ENCODE measurements around the gene N4BP2L2.
"Not testable (repeated sequence)": the region's sequence is repeated elsewhere in the genome, so short reads cannot be mapped to it uniquely, and the experiment has no call there.

The N4BP2L2 gene

DNA sequence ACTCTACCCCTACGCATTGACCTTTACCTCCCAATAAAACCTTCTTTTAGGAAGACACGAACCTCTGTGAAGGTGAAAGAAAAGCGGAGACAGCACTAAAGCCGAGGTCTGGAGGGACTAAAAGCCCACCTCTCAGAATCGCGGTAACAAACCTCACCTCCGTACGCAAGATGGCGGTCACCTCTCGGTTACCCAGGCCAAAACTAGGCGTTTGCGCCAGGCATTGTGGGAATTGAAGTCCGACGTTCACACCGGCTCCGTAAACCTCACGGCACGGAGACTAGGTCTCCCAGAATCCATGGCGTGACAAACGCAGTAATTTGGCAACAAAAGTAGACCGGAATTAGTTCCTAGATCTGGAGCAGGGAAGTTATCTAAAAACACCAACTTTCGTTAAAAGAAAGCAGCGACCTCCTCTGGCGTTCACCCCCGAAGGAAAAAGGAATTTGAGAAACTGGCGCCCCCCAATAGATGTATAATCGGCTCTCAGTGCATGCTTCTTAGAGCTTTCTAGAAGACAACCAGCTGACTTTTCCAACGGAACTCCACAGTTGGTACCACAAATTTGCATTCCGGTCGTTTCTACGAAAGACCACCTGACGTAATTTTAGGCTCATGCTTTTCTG lies at the start of gene N4BP2L2:
TSS of gene N4BP2L2 (minus strand) at position 175 of the 626 bp plus-strand sequence. CDS start 1,768 bp downstream, outside the sequence.
- no peaks in the 10 kb centered on the region for H3K27me3 ChIP-seq (ENCODE audit: low read depth, low read length)
- H3K4me3 ChIP-seq (ENCODE audit: low read depth in 1 of 2, low read length in 2 of 2), result peak within 1 kb of the TSS; percentile 94 to 100
- peaks cover 12 to 25% of the 10 kb centered on the region in 2 donors for H3K4me1 ChIP-seq (ENCODE audit: control insufficient read depth in 1 of 2, insufficient read depth in 2 of 2, low read length in 2 of 2)
- peak within 1 kb of the TSS; percentile 100 for H3K27ac ChIP-seq (ENCODE audit: low read length)
- no peaks in the 10 kb centered on the region for H3K9me3 ChIP-seq (ENCODE audit: control insufficient read depth in 1 of 2, low read length in 2 of 2)
- peaks cover 0 to 11% of the 10 kb centered on the region in 2 donors for H3K36me3 ChIP-seq (ENCODE audit: control insufficient read depth in 1 of 2, insufficient read depth in 2 of 2, low read length in 2 of 2)

DNA sequence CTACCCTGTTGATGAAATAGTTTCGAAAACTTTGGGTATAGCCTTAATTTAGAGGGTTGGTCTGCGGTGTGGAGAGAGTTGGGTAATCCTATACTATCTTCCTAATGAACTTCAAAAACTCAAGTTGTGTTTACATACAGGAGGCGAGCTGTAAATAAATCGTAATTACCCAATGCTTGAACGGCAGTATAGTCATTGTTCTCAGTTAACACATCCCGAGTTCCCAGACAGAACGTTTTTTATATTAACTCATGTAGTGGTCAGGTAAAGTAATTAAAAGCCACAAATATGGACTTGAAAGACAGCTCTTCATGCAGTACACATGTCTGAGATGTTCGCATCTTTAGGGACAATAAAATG lies 49.2 kb upstream of the N4BP2L2 start:
- Histone ChIP-seq H3K36me3 (ENCODE audit: control insufficient read depth in 1 of 2, insufficient read depth in 2 of 2, low read length in 2 of 2) (no peaks in the 10 kb centered on the region), H3K27ac (ENCODE audit: low read length) (peak overlapping the region; percentile 94), H3K27me3 (ENCODE audit: low read depth, low read length) (no peaks in the 10 kb centered on the region), H3K4me3 (ENCODE audit: low read depth in 1 of 2, low read length in 2 of 2) (peak overlapping the region; percentile 78 to 97), H3K4me1 (ENCODE audit: control insufficient read depth in 1 of 2, insufficient read depth in 2 of 2, low read length in 2 of 2) (peaks cover 4 to 12% of the 10 kb centered on the region in 2 donors), H3K9me3 (ENCODE audit: control insufficient read depth in 1 of 2, low read length in 2 of 2) (no peaks in the 10 kb centered on the region)

DNA sequence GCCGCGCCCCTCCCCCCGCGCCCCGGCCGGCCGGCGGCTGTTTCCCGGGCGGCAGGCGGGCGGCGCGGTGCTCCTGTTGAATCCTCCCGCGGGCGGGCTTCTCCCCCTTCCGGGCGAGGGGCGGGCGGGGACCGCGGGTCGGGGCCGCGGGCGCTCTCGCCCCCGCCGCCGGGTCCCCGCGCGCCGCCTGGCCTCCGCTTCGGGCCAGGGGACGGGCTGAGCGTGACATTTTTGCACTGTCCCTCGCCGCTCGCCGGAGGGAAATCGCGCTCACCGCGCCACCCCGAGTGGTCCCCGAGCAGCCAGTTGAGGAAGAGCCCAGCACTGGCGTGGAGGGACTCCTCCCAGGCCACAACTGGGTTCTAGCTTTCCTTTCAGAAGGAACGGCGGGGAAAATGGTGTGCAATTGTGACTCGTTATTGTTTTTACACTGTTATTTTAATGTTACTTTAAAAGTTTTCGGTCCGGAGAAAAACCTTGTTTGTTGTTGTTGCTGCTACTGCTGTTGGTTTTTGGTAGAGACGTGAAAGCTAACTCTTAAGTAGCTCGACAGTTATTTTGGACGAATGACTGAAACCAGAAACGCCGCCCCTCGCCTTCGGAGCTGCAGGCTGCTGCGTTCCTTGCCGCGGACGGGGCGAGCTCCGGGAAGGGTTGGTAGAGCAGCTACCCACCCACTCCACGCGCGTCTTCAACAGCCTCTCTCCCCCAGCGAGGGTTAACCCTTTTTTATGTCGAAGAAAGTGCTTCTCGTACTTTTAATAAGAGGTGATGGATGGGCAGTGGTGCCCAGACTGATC lies 48.6 kb upstream of the N4BP2L2 start:
- Histone ChIP-seq H3K4me3 (ENCODE audit: low read depth in 1 of 2, low read length in 2 of 2) (peak overlapping the region; percentile 78 to 97), H3K9me3 (ENCODE audit: control insufficient read depth in 1 of 2, low read length in 2 of 2) (no peaks in the 10 kb centered on the region), H3K27me3 (ENCODE audit: low read depth, low read length) (no peaks in the 10 kb centered on the region), H3K27ac (ENCODE audit: low read length) (peak overlapping the region; percentile 94), H3K4me1 (ENCODE audit: control insufficient read depth in 1 of 2, insufficient read depth in 2 of 2, low read length in 2 of 2) (peaks cover 4 to 12% of the 10 kb centered on the region in 2 donors), H3K36me3 (ENCODE audit: control insufficient read depth in 1 of 2, insufficient read depth in 2 of 2, low read length in 2 of 2) (no peaks in the 10 kb centered on the region)

DNA sequence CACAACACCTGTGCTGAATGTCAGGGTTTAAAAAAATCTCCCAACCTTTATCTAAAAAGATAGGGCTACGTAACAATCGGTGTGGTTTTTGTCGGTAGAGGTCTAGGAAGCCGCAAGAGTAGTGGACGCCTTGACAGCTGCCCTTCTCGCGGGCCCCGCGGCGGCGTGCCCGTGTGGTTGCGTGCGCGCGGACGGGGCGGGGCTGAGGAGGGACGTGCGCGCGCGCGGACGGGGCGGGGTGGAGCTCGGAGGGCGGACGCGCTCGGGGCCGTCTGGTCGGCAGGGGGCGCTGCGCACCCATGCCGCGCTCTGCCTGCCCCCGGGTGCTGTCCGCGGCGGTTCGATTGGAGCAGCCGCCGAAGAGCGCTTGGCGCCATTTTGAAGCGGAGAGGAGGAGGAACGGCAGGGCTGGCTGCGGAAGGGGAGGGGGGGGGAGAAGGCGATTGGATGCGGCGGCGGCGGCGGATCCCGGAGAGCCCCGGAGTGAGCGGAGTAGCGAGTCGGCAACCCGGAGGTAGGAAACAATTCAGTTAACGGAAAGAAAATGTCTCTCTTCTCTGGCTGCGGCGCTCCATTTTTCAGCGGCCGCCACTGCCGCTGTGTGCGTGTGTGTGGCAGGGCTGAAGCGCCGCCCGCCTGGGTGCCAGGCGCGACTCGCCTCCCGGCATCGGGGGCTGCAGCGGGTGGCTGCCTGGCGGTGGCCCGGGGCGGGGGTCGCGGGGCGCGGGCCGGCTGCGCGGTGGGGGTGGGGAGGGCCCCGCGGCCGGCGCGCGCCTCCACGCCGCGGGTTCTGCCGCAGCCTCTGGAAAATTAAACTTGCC lies 47.7 kb upstream of the N4BP2L2 start, which contains the start of gene PDS5B:
TSS of gene PDS5B (plus strand) at position 373 of the 821 bp plus-strand sequence. CDS start 62,321 bp downstream, outside the sequence.
- H3K4me3 ChIP-seq (ENCODE audit: low read depth in 1 of 2, low read length in 2 of 2), result peak within 1 kb of the TSS; percentile 78 to 97
- H3K27me3 ChIP-seq (ENCODE audit: low read depth, low read length), result no peaks in the 10 kb centered on the region
- H3K4me1 ChIP-seq (ENCODE audit: control insufficient read depth in 1 of 2, insufficient read depth in 2 of 2, low read length in 2 of 2), result peaks cover 0 to 12% of the 10 kb centered on the region in 2 donors
- no peaks in the 10 kb centered on the region for H3K36me3 ChIP-seq (ENCODE audit: control insufficient read depth in 1 of 2, insufficient read depth in 2 of 2, low read length in 2 of 2)
- peak within 1 kb of the TSS; percentile 94 for H3K27ac ChIP-seq (ENCODE audit: low read length)
- no peaks in the 10 kb centered on the region for H3K9me3 ChIP-seq (ENCODE audit: control insufficient read depth in 1 of 2, low read length in 2 of 2)

DNA sequence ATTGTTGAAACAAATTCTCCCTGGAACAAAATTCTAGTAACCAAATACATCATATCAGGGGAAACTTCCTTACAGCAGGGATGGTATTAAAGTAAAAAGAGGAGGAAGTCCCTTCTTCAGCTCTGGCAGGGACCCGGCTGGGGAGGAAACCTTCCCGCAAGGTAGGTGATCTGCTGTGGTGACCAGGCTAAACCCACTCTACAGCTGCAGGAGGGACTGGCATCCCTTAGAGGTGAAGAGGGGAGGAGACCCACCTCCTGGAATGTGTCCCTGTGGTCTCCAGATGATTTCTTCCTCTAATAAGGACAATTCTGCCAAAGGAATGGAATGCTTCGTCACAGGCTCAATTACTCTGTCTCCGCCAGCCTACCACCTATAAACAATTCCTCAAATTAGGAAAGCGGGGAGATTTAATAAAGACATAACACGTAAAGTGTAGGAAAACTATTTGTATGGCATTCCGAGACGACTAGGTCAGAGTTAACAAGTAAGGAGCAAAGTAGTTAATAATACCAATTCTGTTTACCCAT lies 47.0 kb upstream of the N4BP2L2 start:
- Histone ChIP-seq H3K4me1 (ENCODE audit: control insufficient read depth in 1 of 2, insufficient read depth in 2 of 2, low read length in 2 of 2) (peaks cover 0 to 10% of the 10 kb centered on the region in 2 donors), H3K4me3 (ENCODE audit: low read depth in 1 of 2, low read length in 2 of 2) (peak overlapping the region; percentile 56 to 67), H3K27ac (ENCODE audit: low read length) (peak overlapping the region; percentile 68), H3K27me3 (ENCODE audit: low read depth, low read length) (no peaks in the 10 kb centered on the region), H3K36me3 (ENCODE audit: control insufficient read depth in 1 of 2, insufficient read depth in 2 of 2, low read length in 2 of 2) (no peaks in the 10 kb centered on the region), H3K9me3 (ENCODE audit: control insufficient read depth in 1 of 2, low read length in 2 of 2) (no peaks in the 10 kb centered on the region)

DNA sequence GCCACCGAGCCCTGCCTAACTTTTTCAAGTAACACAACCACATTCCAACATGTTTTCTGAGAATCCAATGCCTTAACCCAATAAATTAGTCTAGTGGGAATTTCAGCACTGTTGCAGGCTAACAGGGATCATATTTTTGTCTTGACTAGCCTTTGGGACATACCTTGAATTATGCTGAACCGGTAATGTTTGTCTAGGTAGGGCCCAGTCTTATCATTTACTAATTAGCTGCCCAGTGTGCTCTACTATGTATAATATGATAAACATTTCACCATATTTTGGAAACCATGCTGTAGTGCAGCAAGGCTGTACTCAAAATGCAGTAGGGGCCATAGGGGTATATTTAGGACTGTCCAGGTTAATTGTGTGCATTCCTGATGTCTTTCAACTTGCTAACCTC lies 44.4 kb upstream of the N4BP2L2 start:
- H3K4me1 ChIP-seq (ENCODE audit: control insufficient read depth in 1 of 2, insufficient read depth in 2 of 2, low read length in 2 of 2), result peaks cover 0 to 4% of the 10 kb centered on the region in 2 donors
- H3K27ac ChIP-seq (ENCODE audit: low read length), result no peak overlapping the region
- H3K27me3 ChIP-seq (ENCODE audit: low read depth, low read length), result no peaks in the 10 kb centered on the region
- H3K9me3 ChIP-seq (ENCODE audit: control insufficient read depth in 1 of 2, low read length in 2 of 2), result no peaks in the 10 kb centered on the region
- H3K36me3 ChIP-seq (ENCODE audit: control insufficient read depth in 1 of 2, insufficient read depth in 2 of 2, low read length in 2 of 2), result no peaks in the 10 kb centered on the region
- H3K4me3 ChIP-seq (ENCODE audit: low read depth in 1 of 2, low read length in 2 of 2), result no peak overlapping the region

DNA sequence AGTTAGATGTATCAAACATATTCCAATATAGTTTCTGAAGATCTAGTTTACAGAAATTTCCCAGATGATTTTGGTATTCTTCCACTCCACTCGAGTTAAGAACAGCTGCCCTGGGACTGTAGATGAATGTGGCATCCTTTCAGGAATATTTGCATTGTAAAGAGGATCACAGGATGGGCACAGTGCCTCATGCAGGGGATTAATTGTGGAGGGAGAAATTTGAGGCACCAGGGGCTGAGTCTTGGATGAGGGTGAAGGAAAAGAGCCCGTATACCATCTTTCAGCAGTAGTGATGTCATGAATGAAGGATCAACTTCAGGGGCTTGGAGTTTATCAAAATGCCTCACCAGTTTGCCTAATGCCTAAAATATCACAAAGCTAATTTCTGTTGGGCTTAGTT lies 43.7 kb upstream of the N4BP2L2 start:
- peaks cover 0 to 4% of the 10 kb centered on the region in 2 donors for H3K4me1 ChIP-seq (ENCODE audit: control insufficient read depth in 1 of 2, insufficient read depth in 2 of 2, low read length in 2 of 2)
- H3K27me3 ChIP-seq (ENCODE audit: low read depth, low read length), result no peaks in the 10 kb centered on the region
- H3K36me3 ChIP-seq (ENCODE audit: control insufficient read depth in 1 of 2, insufficient read depth in 2 of 2, low read length in 2 of 2), result no peaks in the 10 kb centered on the region
- H3K27ac ChIP-seq (ENCODE audit: low read length), result no peak overlapping the region
- no peak overlapping the region for H3K4me3 ChIP-seq (ENCODE audit: low read depth in 1 of 2, low read length in 2 of 2)
- H3K9me3 ChIP-seq (ENCODE audit: control insufficient read depth in 1 of 2, low read length in 2 of 2), result no peaks in the 10 kb centered on the region

DNA sequence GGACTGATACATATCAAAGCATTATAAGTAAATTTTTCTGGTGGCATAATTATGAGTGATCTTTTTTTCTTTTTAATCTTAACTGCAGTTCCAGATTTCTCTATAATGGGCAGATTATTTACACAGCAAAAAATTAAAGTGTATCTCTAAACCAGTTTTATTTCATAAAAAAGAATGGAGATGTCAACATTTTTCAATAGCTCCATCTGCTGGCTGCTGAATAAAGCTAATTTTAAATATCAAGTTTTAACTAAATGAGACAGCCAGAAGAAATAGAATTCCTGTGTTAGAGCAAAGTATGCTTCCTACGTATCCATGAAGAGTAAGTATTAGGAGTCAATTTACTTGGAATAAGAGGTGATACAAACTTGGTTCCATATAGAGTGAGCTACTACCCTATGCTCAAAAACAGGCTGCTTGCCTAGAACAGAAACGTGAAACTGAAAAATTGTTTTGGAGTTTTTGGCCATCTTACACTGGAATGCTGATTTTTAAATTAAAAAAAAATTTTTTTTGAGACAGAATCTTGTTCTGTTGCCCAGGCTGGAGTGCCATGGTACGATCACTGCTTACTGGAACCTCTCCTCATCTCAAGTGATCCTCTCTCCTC lies 42.7 kb upstream of the N4BP2L2 start:
- Histone ChIP-seq H3K27ac (ENCODE audit: low read length) (no peak overlapping the region), H3K4me1 (ENCODE audit: control insufficient read depth in 1 of 2, insufficient read depth in 2 of 2, low read length in 2 of 2) (peaks cover 0 to 4% of the 10 kb centered on the region in 2 donors), H3K4me3 (ENCODE audit: low read depth in 1 of 2, low read length in 2 of 2) (no peak overlapping the region)

DNA sequence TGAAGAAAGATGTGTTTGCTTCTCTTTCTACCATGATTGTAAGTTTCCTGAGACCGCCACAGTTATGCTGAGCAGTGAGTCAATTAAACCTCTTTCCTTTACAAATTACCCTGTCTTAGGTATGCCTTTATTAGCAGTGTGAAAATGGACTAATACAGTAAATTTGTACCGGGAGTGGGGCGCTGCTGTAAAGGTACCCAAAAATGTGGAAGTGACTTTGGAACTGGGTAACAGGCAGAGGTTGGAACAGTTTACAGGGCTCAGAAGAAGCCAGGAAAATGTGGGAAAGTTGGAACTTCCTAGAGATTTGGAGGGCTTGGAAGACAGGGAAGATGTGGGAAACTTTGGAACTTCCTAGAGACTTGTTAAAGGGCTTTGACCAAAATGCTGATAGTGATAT lies 38.4 kb upstream of the N4BP2L2 start:
- Histone ChIP-seq H3K4me3 (ENCODE audit: low read depth in 1 of 2, low read length in 2 of 2) (no peak overlapping the region), H3K27me3 (ENCODE audit: low read depth, low read length) (no peaks in the 10 kb centered on the region), H3K36me3 (ENCODE audit: control insufficient read depth in 1 of 2, insufficient read depth in 2 of 2, low read length in 2 of 2) (no peaks in the 10 kb centered on the region), H3K27ac (ENCODE audit: low read length) (no peak overlapping the region), H3K4me1 (ENCODE audit: control insufficient read depth in 1 of 2, insufficient read depth in 2 of 2, low read length in 2 of 2) (no peaks in the 10 kb centered on the region), H3K9me3 (ENCODE audit: control insufficient read depth in 1 of 2, low read length in 2 of 2) (no peaks in the 10 kb centered on the region)

More for the DNA sequence above, 42.7 kb upstream of the N4BP2L2 start:
- Histone ChIP-seq H3K27me3 (ENCODE audit: low read depth, low read length) (no peaks in the 10 kb centered on the region), H3K9me3 (ENCODE audit: control insufficient read depth in 1 of 2, low read length in 2 of 2) (no peaks in the 10 kb centered on the region), H3K36me3 (ENCODE audit: control insufficient read depth in 1 of 2, insufficient read depth in 2 of 2, low read length in 2 of 2) (no peaks in the 10 kb centered on the region)

DNA sequence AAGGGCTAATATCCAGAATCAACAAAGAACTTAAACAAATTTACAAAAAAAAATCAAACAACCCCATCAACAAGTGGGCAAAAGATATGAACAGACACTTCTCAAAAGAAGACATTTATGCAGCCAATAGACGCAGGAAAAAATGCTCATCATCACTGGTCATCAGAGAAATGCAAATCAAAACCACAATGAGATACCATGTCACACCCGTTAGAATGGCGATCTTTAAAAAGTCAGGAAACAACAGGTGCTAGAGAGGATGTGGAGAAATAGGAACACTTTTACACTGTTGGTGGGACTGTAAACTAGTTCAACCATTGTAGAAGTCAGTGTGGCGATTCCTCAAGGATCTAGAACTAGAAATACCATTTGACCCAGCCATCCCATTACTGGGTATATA lies 37.1 kb upstream of the N4BP2L2 start:
- H3K27me3 ChIP-seq (ENCODE audit: low read depth, low read length); H3K9me3 ChIP-seq (ENCODE audit: control insufficient read depth in 1 of 2, low read length in 2 of 2); H3K27ac ChIP-seq (ENCODE audit: low read length); H3K4me3 ChIP-seq (ENCODE audit: low read depth in 1 of 2, low read length in 2 of 2); H3K36me3 ChIP-seq (ENCODE audit: control insufficient read depth in 1 of 2, insufficient read depth in 2 of 2, low read length in 2 of 2); H3K4me1 ChIP-seq (ENCODE audit: control insufficient read depth in 1 of 2, insufficient read depth in 2 of 2, low read length in 2 of 2): not testable (repeated sequence)

Measured in muscle layer of duodenum (tissue), 2 donors.